Epithelial cell of esophagus (primary cell): ENCODE results near the gene CADM1.

Source experiments
- DNase-seq: peaks from one replicate; pipeline ENCODE4 v3.0.0; 2010; ENCODE audit warnings: low read depth
- H3K4me3 ChIP-seq: 2 replicates; pipeline ENCODE4 v1.5.1; 2011; ENCODE audit warnings: mild to moderate bottlenecking, low read length, control low read depth
- TF ChIP-seq, protein P1 (sequence below): IDR thresholded peaks from 2 replicates; pipeline ENCODE4 v1.5.1; 2011; ENCODE audit warnings: low read depth, mild to moderate bottlenecking, low read length, control low read depth, inconsistent platforms; ENCODE audit not compliant: insufficient read depth; ENCODE audit errors: missing control alignments

The CADM1 gene

DNA sequence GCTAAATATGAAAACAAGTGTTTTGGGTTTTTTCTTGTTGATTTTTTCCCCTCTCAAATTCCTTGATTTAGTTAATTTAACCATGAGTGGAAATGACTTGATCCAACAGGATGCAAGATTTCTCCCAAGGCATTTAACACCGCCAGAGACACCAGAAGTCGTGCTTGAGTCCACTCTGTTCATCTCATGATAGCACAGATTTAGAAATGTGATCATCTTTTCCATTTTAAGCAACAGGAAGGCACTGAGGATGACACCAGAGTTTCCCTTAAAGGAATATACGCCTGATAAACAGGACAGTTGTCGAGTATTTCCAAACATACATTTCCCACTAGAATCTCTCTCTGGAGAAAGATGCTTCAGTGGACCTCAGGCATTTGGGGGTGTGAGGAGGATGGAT is 318.7 kb downstream of the CADM1 start:
- DNase-seq: no peak
- TF ChIP-seq, protein P1, sequence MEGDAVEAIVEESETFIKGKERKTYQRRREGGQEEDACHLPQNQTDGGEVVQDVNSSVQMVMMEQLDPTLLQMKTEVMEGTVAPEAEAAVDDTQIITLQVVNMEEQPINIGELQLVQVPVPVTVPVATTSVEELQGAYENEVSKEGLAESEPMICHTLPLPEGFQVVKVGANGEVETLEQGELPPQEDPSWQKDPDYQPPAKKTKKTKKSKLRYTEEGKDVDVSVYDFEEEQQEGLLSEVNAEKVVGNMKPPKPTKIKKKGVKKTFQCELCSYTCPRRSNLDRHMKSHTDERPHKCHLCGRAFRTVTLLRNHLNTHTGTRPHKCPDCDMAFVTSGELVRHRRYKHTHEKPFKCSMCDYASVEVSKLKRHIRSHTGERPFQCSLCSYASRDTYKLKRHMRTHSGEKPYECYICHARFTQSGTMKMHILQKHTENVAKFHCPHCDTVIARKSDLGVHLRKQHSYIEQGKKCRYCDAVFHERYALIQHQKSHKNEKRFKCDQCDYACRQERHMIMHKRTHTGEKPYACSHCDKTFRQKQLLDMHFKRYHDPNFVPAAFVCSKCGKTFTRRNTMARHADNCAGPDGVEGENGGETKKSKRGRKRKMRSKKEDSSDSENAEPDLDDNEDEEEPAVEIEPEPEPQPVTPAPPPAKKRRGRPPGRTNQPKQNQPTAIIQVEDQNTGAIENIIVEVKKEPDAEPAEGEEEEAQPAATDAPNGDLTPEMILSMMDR: no peak

DNA sequence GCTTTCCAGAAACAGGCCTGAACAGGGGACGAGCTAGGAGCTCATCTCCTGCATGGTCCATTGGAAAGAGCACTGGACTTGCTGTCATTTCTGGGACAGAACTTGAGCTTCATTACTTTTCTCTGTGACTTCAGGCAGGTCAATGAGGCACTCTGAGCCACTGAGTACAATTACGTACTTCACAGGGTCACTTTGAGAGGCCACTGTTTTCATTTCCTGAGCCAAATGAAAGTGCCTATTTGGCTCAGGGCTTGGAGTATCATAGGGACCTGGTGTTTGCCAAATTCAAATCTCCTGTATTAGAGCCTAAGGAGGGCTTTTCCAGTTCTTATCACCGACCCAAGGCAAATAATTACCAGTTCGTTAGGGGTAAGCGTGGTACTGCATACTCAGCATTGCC is 319.3 kb downstream of the CADM1 start:
- no peak overlapping the region for H3K4me3 ChIP-seq
- TF ChIP-seq, protein P1: no peak
- DNase-seq: no peak

More for the DNA sequence above, 318.7 kb downstream of the CADM1 start:
- no peak overlapping the region for H3K4me3 ChIP-seq

DNA sequence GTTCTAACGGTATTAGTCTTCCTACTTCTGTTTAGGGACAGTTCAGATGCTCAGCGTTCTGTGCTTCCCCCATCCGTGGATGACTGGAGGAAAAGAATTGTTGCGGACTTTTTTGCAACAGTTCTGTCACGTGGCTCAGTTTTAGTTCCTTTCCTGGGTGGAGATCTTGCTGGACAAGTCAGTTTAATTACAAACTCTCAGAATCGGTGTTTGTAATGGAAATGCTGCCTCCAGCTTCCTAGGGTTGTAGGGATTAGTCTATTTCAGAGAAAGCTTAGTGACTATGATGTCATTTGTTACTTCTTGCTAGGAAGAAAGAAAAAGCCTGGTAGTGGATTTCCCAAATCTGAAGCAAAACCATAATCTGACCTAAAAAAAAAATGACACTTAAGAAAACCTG is 320.4 kb downstream of the CADM1 start:
- no peak overlapping the region for H3K4me3 ChIP-seq
- DNase-seq: no peak
- TF ChIP-seq, protein P1: no peak

DNA sequence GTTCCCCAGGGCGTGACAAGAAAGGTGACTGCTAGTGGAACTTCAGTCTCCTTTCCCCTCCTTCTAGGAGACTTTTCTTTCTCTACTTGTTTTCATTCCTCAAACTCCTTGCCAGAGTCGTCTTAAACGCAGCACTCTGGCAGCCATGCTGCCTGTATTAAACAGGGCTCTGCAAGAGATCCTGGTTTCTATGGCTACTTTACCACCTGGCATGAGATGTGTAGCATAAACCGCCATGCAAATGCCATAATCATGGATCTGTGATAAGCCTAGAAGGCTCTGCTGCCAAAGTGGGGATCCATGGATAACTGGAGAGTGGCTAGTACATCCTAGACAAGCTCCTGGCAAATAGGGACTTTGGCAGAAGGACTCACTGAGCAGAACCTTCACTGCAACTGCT is 321.1 kb downstream of the CADM1 start:
- H3K4me3 ChIP-seq: no peak overlapping the region
- TF ChIP-seq, protein P1: no peak
- no peak for DNase-seq

DNA sequence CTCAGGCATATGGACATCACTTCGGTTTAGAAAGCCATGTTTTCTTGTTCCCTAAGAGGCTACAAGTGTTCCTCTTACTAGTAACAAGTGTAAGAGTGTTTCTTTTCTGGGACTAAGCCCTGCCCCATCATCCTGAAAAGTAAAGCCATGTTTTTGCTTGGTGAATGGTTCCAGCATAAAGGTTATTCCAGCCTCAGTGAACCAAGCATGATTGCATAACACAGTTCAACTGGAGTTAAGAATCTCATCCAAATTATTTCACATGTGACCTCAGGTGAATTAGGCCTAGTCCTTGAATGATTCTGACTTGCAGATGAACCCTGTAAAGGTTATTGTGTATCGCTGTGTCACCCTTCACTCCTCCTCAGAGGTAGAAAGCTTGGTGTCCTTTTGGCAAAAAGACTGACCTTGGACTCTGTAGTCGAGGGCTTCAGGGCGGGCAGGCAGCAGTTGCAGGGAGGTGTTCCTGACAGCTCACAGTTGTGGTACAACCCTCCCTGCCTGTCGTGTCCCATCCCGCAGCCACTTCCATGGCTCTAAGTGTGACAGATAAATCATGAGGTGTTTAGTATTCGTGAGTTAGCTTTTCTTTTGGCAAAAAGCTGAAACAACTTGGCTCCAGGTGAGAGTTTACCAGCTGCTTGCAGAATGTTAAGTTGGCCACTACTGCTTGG is 321.8 kb downstream of the CADM1 start:
- no peak for DNase-seq
- TF ChIP-seq, protein P1: no peak
- H3K4me3 ChIP-seq: no peak overlapping the region

DNA sequence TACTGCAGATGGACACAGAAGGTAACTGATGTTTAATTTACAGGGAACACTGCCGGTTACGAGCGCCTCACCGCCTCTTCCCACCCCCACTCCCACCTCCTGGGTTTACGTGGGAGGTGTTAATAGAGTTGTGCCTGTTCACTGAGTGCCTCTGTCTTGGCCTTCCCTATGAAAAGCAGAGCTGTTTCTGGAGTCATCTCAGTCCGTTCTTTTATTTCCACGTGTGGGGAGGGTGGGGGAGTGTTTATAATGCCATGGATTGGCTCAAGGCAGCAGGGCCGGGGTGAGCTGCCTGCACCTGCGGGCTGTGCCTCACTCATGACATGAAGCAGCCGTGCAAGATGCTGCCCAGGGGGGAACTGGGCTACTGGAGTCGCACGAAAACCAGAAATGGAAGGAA is 322.7 kb downstream of the CADM1 start:
- DNase-seq: no peak
- no peak overlapping the region for H3K4me3 ChIP-seq
- TF ChIP-seq, protein P1: no peak

DNA sequence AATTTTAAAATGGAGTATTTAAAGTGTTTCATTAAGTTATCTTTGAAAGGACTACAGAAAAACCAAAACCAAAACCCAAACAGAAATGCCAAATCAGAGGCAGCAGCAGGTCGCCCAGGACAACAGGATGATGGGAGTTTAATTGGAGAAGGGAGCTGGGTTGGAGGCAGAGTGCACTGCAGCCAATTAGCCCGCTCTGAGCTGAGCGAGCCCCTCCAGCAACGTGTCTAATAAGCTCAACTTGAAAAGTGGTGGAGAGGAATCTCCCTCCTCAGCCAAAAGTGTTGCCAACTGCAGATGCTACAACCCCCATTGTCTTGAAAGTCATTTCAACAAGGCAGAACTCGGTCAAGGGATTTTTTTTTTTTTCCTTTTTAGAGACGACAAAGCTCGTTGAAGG is 323.9 kb downstream of the CADM1 start:
- TF ChIP-seq, protein P1: no peak
- H3K4me3 ChIP-seq: no peak overlapping the region
- no peak for DNase-seq
